GF-D8 (cell line): Measurements from ENCODE around the gene LRRC59.
"Not testable (repeated sequence)": the region's sequence is repeated elsewhere in the genome, so short reads cannot be mapped to it uniquely, and the experiment has no call there.

Experiments used
- DNase-seq: peaks from one replicate; lab custom pipeline; 2025; lab: John Stamatoyannopoulos, UW

Gene LRRC59

GRCh38 chr17:50424996-50425681 is 27.8 kb upstream of the LRRC59 start:
- no peak for DNase-seq

GRCh38 chr17:50424246-50424995 is 27.1 kb upstream of the LRRC59 start:
- no peak for DNase-seq

GRCh38 chr17:50423553-50424159 is 26.3 kb upstream of the LRRC59 start:
- DNase-seq = no peak

GRCh38 chr17:50422738-50423137 is 25.4 kb upstream of the LRRC59 start:
- no peak for DNase-seq

- DNase-seq = peak; percentile 34
These were observed 24.2 kb upstream of the LRRC59 start for GRCh38 chr17:50421308-50422051.

- no peak for DNase-seq
These were observed 23.2 kb upstream of the LRRC59 start for GRCh38 chr17:50420419-50421112.

GRCh38 chr17:50419577-50419976 is 22.3 kb upstream of the LRRC59 start:
- DNase-seq = not testable (repeated sequence)

- DNase-seq = no peak
These were observed 17.5 kb upstream of the LRRC59 start for GRCh38 chr17:50414808-50415207.

GRCh38 chr17:50412188-50412732 is 14.9 kb upstream of the LRRC59 start:
- DNase-seq = no peak

- no peak for DNase-seq
These were observed 10.6 kb upstream of the LRRC59 start for GRCh38 chr17:50407921-50408320.

- no peak for DNase-seq
These were observed 9.3 kb upstream of the LRRC59 start for GRCh38 chr17:50406578-50406977.

- not testable (repeated sequence) for DNase-seq
These were observed 8.0 kb upstream of the LRRC59 start for GRCh38 chr17:50405351-50405750.

GRCh38 chr17:50399591-50399990 is 2.3 kb upstream of the LRRC59 start:
- not testable (repeated sequence) for DNase-seq

GRCh38 chr17:50398672-50399071 is 1.3 kb upstream of the LRRC59 start:
- DNase-seq = not testable (repeated sequence)

GRCh38 chr17:50397919-50398285 is 579 bp upstream of the LRRC59 start:
- no peak for DNase-seq

GRCh38 chr17:50396261-50397110 is 837 bp downstream of the LRRC59 start:
- no peak for DNase-seq

GRCh38 chr17:50394711-50395110 is 2.6 kb downstream of the LRRC59 start:
- no peak for DNase-seq

- no peak for DNase-seq
These were observed 3.6 kb downstream of the LRRC59 start for GRCh38 chr17:50393700-50394099.

GRCh38 chr17:50392621-50393020 is 4.7 kb downstream of the LRRC59 start:
- DNase-seq = no peak

- no peak for DNase-seq
These were observed 7.8 kb downstream of the LRRC59 start for GRCh38 chr17:50389534-50389933.

- no peak for DNase-seq
These were observed 8.6 kb downstream of the LRRC59 start for GRCh38 chr17:50388728-50389127.
